Lung (tissue), 16 donors: Measurements from ENCODE around the gene RFESD. TPM values are rescaled to one million over a fixed set of nuclear protein-coding genes. Genes with fewer than 3 reads are reported as not detected.

Experiments used
- ATAC-seq: fragments of 200-7000 bp; cut with Tn5 transposase; one replicate; pipeline ENCODE4 v1.9.1; 2020; ENCODE audit warnings: moderate number of reproducible peaks; ENCODE audit not compliant: insufficient read depth, low FRiP score
- DNase-seq, 3 donors: peaks; one replicate each; pipeline ENCODE4 v3.0.0-alpha.2; 2013 to 2017
- H3K27ac ChIP-seq, 2 donors: one replicate each; pipeline ENCODE4 v1.5.1; 2013; ENCODE audit warnings: mild to moderate bottlenecking in 2 of 2, moderate library complexity in 2 of 2, control low read depth in 1 of 2, inconsistent platforms in 1 of 2, low read depth in 1 of 2, low read length in 1 of 2
- H3K27me3 ChIP-seq, 3 donors: one replicate each; pipeline ENCODE4 v1.5.1; 2013; ENCODE audit warnings: low read length in 2 of 3; ENCODE audit not compliant: control insufficient read depth in 3 of 3, insufficient read depth in 3 of 3
- H3K36me3 ChIP-seq, 4 donors: one replicate each; pipeline ENCODE4 v1.5.1; 2013; ENCODE audit warnings: low read length in 4 of 4, mild to moderate bottlenecking in 1 of 4, moderate library complexity in 1 of 4; ENCODE audit not compliant: control insufficient read depth in 4 of 4, insufficient read depth in 4 of 4
- H3K4me1 ChIP-seq, 5 donors: one replicate each; pipeline ENCODE4 v1.5.1; 2013; ENCODE audit warnings: low read length in 5 of 5, mild to moderate bottlenecking in 2 of 5, moderate library complexity in 1 of 5; ENCODE audit not compliant: control insufficient read depth in 5 of 5, insufficient read depth in 5 of 5
- H3K4me3 ChIP-seq: one replicate; pipeline ENCODE4 v1.5.1; 2013; ENCODE audit warnings: mild to moderate bottlenecking, control low read depth, moderate library complexity
- H3K9ac ChIP-seq, 2 donors: one replicate each; pipeline ENCODE4 v1.5.1; 2013; ENCODE audit warnings: low read length in 2 of 2, control low read depth in 1 of 2; ENCODE audit not compliant: insufficient read depth in 1 of 2
- H3K9me3 ChIP-seq, 4 donors: one replicate each; pipeline ENCODE4 v1.5.1; 2013; ENCODE audit warnings: low read length in 3 of 4, mild to moderate bottlenecking in 1 of 4, moderate library complexity in 1 of 4; ENCODE audit not compliant: control insufficient read depth in 4 of 4, insufficient read depth in 3 of 4
- CTCF ChIP-seq: IDR thresholded peaks from 2 replicates; pipeline ENCODE4 v1.5.1; 2012; ENCODE audit warnings: mild to moderate bottlenecking; ENCODE audit errors: control extremely low read depth, extremely low read depth
- WGBS, 2 donors: extraction: QIAGEN DNeasy Blood & Tissue Kit; methylation state at CpG; one replicate each; pipeline ENCODE4 v1.1.7; 2013; 5-methylcytosine and 5-hydroxymethylcytosine counted together
- long read RNA-seq, 5 donors: transcript quantifications; one replicate each; lab custom pipeline, GENCODE V29; 2026
- polyA plus RNA-seq, 2 donors: library from polyadenylated mRNA; stranded (reverse); fragments of 200-250 nt; gene quantifications; one replicate each; pipeline ENCODE4 v1.2.1, GENCODE V29; 2013
- total RNA-seq, 2 donors: library from RNA; depleted of rRNA in 1 of 2; stranded (reverse); fragments of >200 nt in 1 of 2; gene quantifications; one replicate each; pipeline ENCODE4 v1.2.1, GENCODE V29; 2014 to 2021
- donor health status: control.
- donor health status: control.
- donor health status: Bipolar disorder and iron deficiency.
- donor health status: healthy.
- donor health status: DM: yes; HTN: yes; CAD: no.

The RFESD gene
- total RNA-seq (1 to 10 TPM; 3.8 to 6.4 TPM), polyA plus RNA-seq (1 to 10 TPM; 2.6 to 3.4 TPM)
- long read RNA-seq, donor 1, partial matches to known transcripts, result 0 of 4 reads
- long read RNA-seq, donor 1, other reads (novel, unspliced or antisense), result 0 of 4 reads
- long read RNA-seq, donor 2, result 0 reads
- long read RNA-seq, donor 3, result 0 reads
- long read RNA-seq, donor 4, partial matches to known transcripts, result 0 of 1 reads
- long read RNA-seq, donor 4, other reads (novel, unspliced or antisense), result 0 of 1 reads
- long read RNA-seq, donor 5, partial matches to known transcripts, result 0 of 1 reads
- long read RNA-seq, donor 5, other reads (novel, unspliced or antisense), result 0 of 1 reads

- Histone ChIP-seq H3K36me3 (no peaks in the 10 kb centered on the region), H3K9ac (peak within 1 kb of the TSS; percentile 83 to 89), H3K27me3 (no peaks in the 10 kb centered on the region), H3K27ac (peak within 1 kb of the TSS; percentile 93 to 98), H3K9me3 (no peaks in the 10 kb centered on the region), H3K4me1 (peaks cover 0 to 10% (median 3%) of the 10 kb centered on the region in 5 donors), H3K4me3 (peak within 1 kb of the TSS; percentile 2)
- WGBS, 2 donors, result 1 to 2% methylated on average over 58 to 60 of the region's 60 CpGs
- TF ChIP-seq CTCF, result peak; percentile 0
- DNase-seq (peak; percentile 97 to 98 (median 98)), ATAC-seq (peak; percentile 99)
Observed at GRCh38 chr5:95646569-95647431, at the start of gene RFESD. RFESD (plus strand) TSS chr5:95646777; CDS start chr5:95652272, 5,495 bp downstream.

GRCh38 chr5:95599252-95599651 lies 47.3 kb upstream of the RFESD start:
- H3K27ac ChIP-seq, result no peak overlapping the region
- no peak for ATAC-seq
- peaks cover 0 to 9% (median 4%) of the 10 kb centered on the region in 4 donors for H3K36me3 ChIP-seq
- DNase-seq, result no peak
- no peak overlapping the region for H3K4me3 ChIP-seq
- 90 to 96% methylated on average over 1 of the region's 1 CpG for WGBS, 2 donors
- no peak for TF ChIP-seq CTCF
- no peaks in the 10 kb centered on the region for H3K9me3 ChIP-seq
- H3K27me3 ChIP-seq, result no peaks in the 10 kb centered on the region
- H3K9ac ChIP-seq, result no peak overlapping the region
- H3K4me1 ChIP-seq, result peaks cover 0 to 2% (median 0%) of the 10 kb centered on the region in 5 donors

- 90 to 97% methylated on average over 1 of the region's 1 CpG for WGBS, 2 donors
- DNase-seq, result no peak
- Histone ChIP-seq H3K9ac (no peak overlapping the region), H3K4me1 (peaks cover 0 to 2% (median 0%) of the 10 kb centered on the region in 5 donors), H3K9me3 (no peaks in the 10 kb centered on the region), H3K4me3 (no peak overlapping the region), H3K27ac (no peak overlapping the region), H3K36me3 (peaks cover 0 to 9% (median 4%) of the 10 kb centered on the region in 4 donors), H3K27me3 (no peaks in the 10 kb centered on the region)
- no peak for TF ChIP-seq CTCF
- no peak for ATAC-seq
Observed at GRCh38 chr5:95600557-95600956, 46.0 kb upstream of the RFESD start.
